ENCODE results near the gene DCAF4.

Gene DCAF4

GRCh38 chr14:72894323-72894622, 32.0 kb upstream of the DCAF4 start:
- in situ Hi-C loops (cut with HindIII; ENCODE audit: low sequenced_read_pairs) = no loop called here

- in situ Hi-C loops (cut with HindIII; ENCODE audit: low sequenced_read_pairs) = no loop called here
These were observed 31.5 kb upstream of the DCAF4 start for GRCh38 chr14:72894623-72895378.

- in situ Hi-C loops (cut with HindIII; ENCODE audit: low sequenced_read_pairs) = no loop called here
These were observed 27.8 kb upstream of the DCAF4 start for GRCh38 chr14:72898448-72898847.

- in situ Hi-C loops (cut with HindIII; ENCODE audit: low sequenced_read_pairs) = no loop called here
These were observed 24.9 kb upstream of the DCAF4 start for GRCh38 chr14:72901361-72901760.

- in situ Hi-C loops (cut with HindIII; ENCODE audit: low sequenced_read_pairs) = no loop called here
These were observed 23.3 kb upstream of the DCAF4 start for GRCh38 chr14:72902801-72903530.

GRCh38 chr14:72903716-72904115, 22.5 kb upstream of the DCAF4 start:
- in situ Hi-C loops (cut with HindIII; ENCODE audit: low sequenced_read_pairs) = no loop called here

GRCh38 chr14:72904218-72904617, 22.0 kb upstream of the DCAF4 start:
- in situ Hi-C loops (cut with HindIII; ENCODE audit: low sequenced_read_pairs) = no loop called here

- in situ Hi-C loops (cut with HindIII; ENCODE audit: low sequenced_read_pairs) = no loop called here
These were observed 21.3 kb upstream of the DCAF4 start for GRCh38 chr14:72904840-72905561.

- in situ Hi-C loops (cut with HindIII; ENCODE audit: low sequenced_read_pairs) = no loop called here
These were observed 19.9 kb upstream of the DCAF4 start for GRCh38 chr14:72906316-72906715.

- in situ Hi-C loops (cut with HindIII; ENCODE audit: low sequenced_read_pairs) = no loop called here
These were observed 19.4 kb upstream of the DCAF4 start for GRCh38 chr14:72906879-72907278.

GRCh38 chr14:72907886-72908285, 18.4 kb upstream of the DCAF4 start:
- in situ Hi-C loops (cut with HindIII; ENCODE audit: low sequenced_read_pairs) = no loop called here

- in situ Hi-C loops (cut with HindIII; ENCODE audit: low sequenced_read_pairs) = no loop called here
These were observed 17.1 kb upstream of the DCAF4 start for GRCh38 chr14:72909163-72909562.

- in situ Hi-C loops (cut with HindIII; ENCODE audit: low sequenced_read_pairs) = no loop called here
These were observed 12.5 kb upstream of the DCAF4 start for GRCh38 chr14:72913809-72914208.

GRCh38 chr14:72916174-72916573, 10.1 kb upstream of the DCAF4 start:
- in situ Hi-C loops (cut with HindIII; ENCODE audit: low sequenced_read_pairs) = no loop called here

GRCh38 chr14:72917094-72917802, 9.0 kb upstream of the DCAF4 start:
- in situ Hi-C loops (cut with HindIII; ENCODE audit: low sequenced_read_pairs) = no loop called here

- in situ Hi-C loops (cut with HindIII; ENCODE audit: low sequenced_read_pairs) = no loop called here
These were observed 6.3 kb upstream of the DCAF4 start for GRCh38 chr14:72920008-72920407.

- in situ Hi-C loops (cut with HindIII; ENCODE audit: low sequenced_read_pairs) = no loop called here
These were observed 4.9 kb upstream of the DCAF4 start for GRCh38 chr14:72921396-72921795.

- in situ Hi-C loops (cut with HindIII; ENCODE audit: low sequenced_read_pairs) = no loop called here
These were observed 1.9 kb upstream of the DCAF4 start for GRCh38 chr14:72924337-72924736.

GRCh38 chr14:72925171-72925759, 999 bp upstream of the DCAF4 start:
- in situ Hi-C loops (cut with HindIII; ENCODE audit: low sequenced_read_pairs) = no loop called here

GRCh38 chr14:72925815-72926291, 411 bp upstream of the DCAF4 start:
- in situ Hi-C loops (cut with HindIII; ENCODE audit: low sequenced_read_pairs) = no loop called here

- in situ Hi-C loops (cut with HindIII; ENCODE audit: low sequenced_read_pairs) = no loop called here
These were observed 2.6 kb downstream of the DCAF4 start for GRCh38 chr14:72928872-72929271.
